Testis (tissue), 5 donors: ENCODE measurements around the gene KLF18. TPM values are rescaled to one million over a fixed set of nuclear protein-coding genes. Genes with fewer than 3 reads are reported as not detected.

Experiments
- DNase-seq: peaks from one replicate; pipeline ENCODE4 v3.0.0-alpha.2; 2019
- H3K27ac ChIP-seq, 2 donors: fragments of 200-600 bp; sonication (generic); one replicate each; pipeline ENCODE4 v1.5.1; 2019
- H3K27me3 ChIP-seq: fragments of 200-600 bp; sonication (generic); one replicate; pipeline ENCODE4 v1.5.1; 2019
- H3K36me3 ChIP-seq: fragments of 200-600 bp; sonication (generic); one replicate; pipeline ENCODE4 v1.5.1; 2017; ENCODE audit warnings: low read depth; ENCODE audit errors: missing control alignments
- H3K4me1 ChIP-seq: fragments of 200-600 bp; sonication (generic); one replicate; pipeline ENCODE4 v1.5.1; 2019
- H3K4me3 ChIP-seq, 2 donors: fragments of 200-600 bp; sonication (generic); one replicate each; pipeline ENCODE4 v1.5.1; 2017 to 2019
- H3K9me3 ChIP-seq: fragments of 200-600 bp; sonication (generic); one replicate; pipeline ENCODE4 v1.5.1; 2017
- CTCF ChIP-seq, 3 experiments: fragments of 450-650 bp in 2 of 3; fragments of 200-600 bp in 1 of 3; sonication (generic) in 1 of 3; IDR thresholded peaks; one replicate each; pipeline ENCODE4 v1.5.1; 2016 to 2019; ENCODE audit warnings: antibody characterized with exemption in 3 of 3, mild to moderate bottlenecking in 2 of 3, moderate library complexity in 1 of 3
- POLR2A ChIP-seq: fragments of 450-650 bp; IDR thresholded peaks from one replicate; pipeline ENCODE4 v1.6.1; 2017; ENCODE audit warnings: antibody characterized with exemption, mild to moderate bottlenecking, moderate library complexity
- WGBS, 2 donors: methylation state at CpG; one replicate each; pipeline ENCODE4 v1.1.5; 2018; 5-methylcytosine and 5-hydroxymethylcytosine counted together
- intact Hi-C: fragments of 100-400 bp; cut with DNase I; formaldehyde crosslinking; loops from one replicate; pipeline ENCODE4 v1.15.1; 2023; ENCODE audit warnings: low total_unique reads
- long read RNA-seq, 2 donors: transcript quantifications; one replicate each; lab custom pipeline, GENCODE V29; 2026
- polyA plus RNA-seq: library from polyadenylated mRNA; stranded (reverse); fragments of 350-450 nt; fragmentation: Illumina TruSeq; extraction: RNeasy Lipid Tissue Mini Kit (QIAGEN cat#74804); gene quantifications from one replicate; pipeline ENCODE4 v1.2.3, GENCODE V29; 2014; ENCODE audit warnings: low read depth, low replicate concordance; ENCODE audit not compliant: insufficient read depth
- total RNA-seq, 2 donors: library from RNA; depleted of rRNA; stranded (reverse); fragments of >200 nt; gene quantifications; one replicate each; pipeline ENCODE4 v1.2.3, GENCODE V29; 2016

The KLF18 gene
- under 1 TPM; 0.39 to 0.81 TPM for total RNA-seq
- polyA plus RNA-seq: 0.25 TPM
- long read RNA-seq, donor 1: 0 reads
- long read RNA-seq, donor 2: 0 reads

GRCh38 chr1:44141531-44141930 is at the start of gene KLF18:
TSS of gene KLF18 (minus strand) at chr1:44141631. CDS start at chr1:44141631, 0 bp downstream.
- DNase-seq: no peak
- Histone ChIP-seq H3K27ac (no peak within 1 kb of the TSS), H3K4me1 (no peaks in the 10 kb centered on the region), H3K9me3 (no peaks in the 10 kb centered on the region), H3K4me3 (no peak within 1 kb of the TSS), H3K27me3 (no peaks in the 10 kb centered on the region), H3K36me3 (no peaks in the 10 kb centered on the region)
- TF ChIP-seq CTCF (IDR thresholded peaks at IDR 0.05): no peak
- no peak for TF ChIP-seq POLR2A
- intact Hi-C loops: no loop called here
- 92 to 100% methylated on average over 1 of the region's 1 CpG for WGBS, 2 donors

GRCh38 chr1:44174630-44175029 is 33.2 kb upstream of the KLF18 start:
- Histone ChIP-seq H3K27ac (no peak overlapping the region), H3K4me1 (no peaks in the 10 kb centered on the region), H3K4me3 (no peak overlapping the region), H3K27me3 (no peaks in the 10 kb centered on the region), H3K9me3 (no peaks in the 10 kb centered on the region), H3K36me3 (no peaks in the 10 kb centered on the region)
- no peak for DNase-seq
- intact Hi-C loops: no loop called here
- 77 to 88% methylated on average over 1 of the region's 1 CpG for WGBS, 2 donors
- TF ChIP-seq POLR2A (no peak), CTCF (IDR thresholded peaks at IDR 0.05) (no peak)

GRCh38 chr1:44170281-44170823 is 28.9 kb upstream of the KLF18 start:
- WGBS, 2 donors: 89 to 94% methylated on average over 3 of the region's 3 CpGs
- no peak overlapping the region for H3K4me3 ChIP-seq
- no peaks in the 10 kb centered on the region for H3K9me3 ChIP-seq
- no peak for TF ChIP-seq CTCF (IDR thresholded peaks at IDR 0.05)
- TF ChIP-seq POLR2A: no peak
- no peaks in the 10 kb centered on the region for H3K36me3 ChIP-seq
- no peak for DNase-seq
- intact Hi-C loops: no loop called here
- no peak overlapping the region for H3K27ac ChIP-seq
- no peaks in the 10 kb centered on the region for H3K27me3 ChIP-seq
- no peaks in the 10 kb centered on the region for H3K4me1 ChIP-seq

GRCh38 chr1:44168520-44169098 is 27.2 kb upstream of the KLF18 start:
- WGBS, 2 donors: 88 to 91% methylated on average over 1 to 5 of the region's 5 CpGs
- DNase-seq: no peak
- Histone ChIP-seq H3K4me1 (no peaks in the 10 kb centered on the region), H3K27me3 (no peaks in the 10 kb centered on the region), H3K4me3 (no peak overlapping the region), H3K9me3 (no peaks in the 10 kb centered on the region), H3K27ac (no peak overlapping the region), H3K36me3 (no peaks in the 10 kb centered on the region)
- intact Hi-C loops: no loop called here
- TF ChIP-seq CTCF (IDR thresholded peaks at IDR 0.05): no peak
- no peak for TF ChIP-seq POLR2A

- no peaks in the 10 kb centered on the region for H3K27me3 ChIP-seq
- no peaks in the 10 kb centered on the region for H3K36me3 ChIP-seq
- intact Hi-C loops: no loop called here
- no peak for DNase-seq
- TF ChIP-seq CTCF (IDR thresholded peaks at IDR 0.05): no peak
- no peak for TF ChIP-seq POLR2A
- H3K27ac ChIP-seq: no peak overlapping the region
- H3K4me3 ChIP-seq: no peak overlapping the region
- no peaks in the 10 kb centered on the region for H3K4me1 ChIP-seq
- H3K9me3 ChIP-seq: no peaks in the 10 kb centered on the region
Observed at GRCh38 chr1:44161546-44161945, 20.1 kb upstream of the KLF18 start.
